Measurements from ENCODE around the gene BCAS1.

DNA sequence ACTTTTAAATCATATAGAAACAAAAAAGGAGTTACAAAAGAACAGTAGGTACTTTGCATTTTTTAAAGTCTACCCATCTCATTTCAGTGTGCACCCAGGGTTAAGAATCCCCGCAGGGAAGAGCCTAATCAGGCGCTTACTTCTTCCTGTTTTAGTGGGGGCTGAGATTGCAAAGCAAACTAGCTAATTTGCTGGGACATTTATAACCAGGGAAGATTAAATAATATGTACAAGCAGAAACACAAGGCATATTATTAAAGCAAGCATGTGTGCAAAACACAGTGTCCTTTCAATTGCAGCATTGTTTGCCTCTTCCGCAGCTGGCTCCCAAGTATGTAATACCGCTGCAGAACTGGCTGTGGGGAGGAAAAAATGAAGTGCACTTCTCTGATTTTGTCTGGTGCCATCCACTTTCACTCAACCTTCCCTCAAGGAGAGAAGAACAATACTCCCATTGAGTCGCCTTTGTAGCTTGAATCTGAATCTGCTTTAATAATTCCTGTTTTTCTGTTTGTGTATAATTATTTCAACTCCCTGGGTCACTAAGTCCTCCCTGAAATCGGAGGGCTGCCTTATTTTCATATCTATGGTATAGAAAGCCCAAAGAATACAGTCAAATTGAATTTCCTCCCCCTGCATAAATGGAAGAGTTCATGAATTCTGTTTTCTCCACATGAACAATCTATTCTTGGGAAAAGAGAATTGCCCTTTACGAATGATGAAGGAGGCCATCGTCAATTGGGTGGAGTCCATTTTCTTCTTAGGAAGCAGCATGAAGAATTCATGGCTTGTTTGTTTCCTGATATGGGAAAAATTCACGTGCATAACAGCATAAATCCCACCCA is 23.3 kb upstream of the BCAS1 start:
- TF ChIP-seq POLR2A (IDR thresholded peaks at IDR 0.05; ENCODE audit: low read depth, low read length) (no peak), POLR2AphosphoS5 (IDR thresholded peaks at IDR 0.05; ENCODE audit: low read depth, low read length) (no peak), TAF1 (IDR thresholded peaks at IDR 0.05; ENCODE audit: borderline replicate concordance, low read depth, low read length) (no peak)

Data from GM12892 (cell line).